Measurements from ENCODE around the gene PNMT.
A peak's percentile ranks its signal among the peaks of the same experiment; 100 is the strongest.

Gene PNMT

GRCh38 chr17:39667945-39668924 is at the start of gene PNMT:
Gene PNMT (plus strand): TSS chr17:39668453. CDS start chr17:39668476, 23 bp downstream.
- DNase-seq, result peak; percentile 64

GRCh38 chr17:39618956-39619785 is 49.1 kb upstream of the PNMT start:
- DNase-seq, result no peak

- no peak for DNase-seq
Observed at GRCh38 chr17:39619786-39620101, 48.5 kb upstream of the PNMT start.

GRCh38 chr17:39621523-39622379 is 46.5 kb upstream of the PNMT start:
- peak; percentile 92 for DNase-seq

GRCh38 chr17:39622380-39623006 is 45.8 kb upstream of the PNMT start:
- peak; percentile 57 for DNase-seq

- peak; percentile 89 for DNase-seq
Observed at GRCh38 chr17:39623356-39623950, 44.8 kb upstream of the PNMT start.

GRCh38 chr17:39624313-39624712 is 43.9 kb upstream of the PNMT start:
- DNase-seq, result no peak

GRCh38 chr17:39625198-39625785 is 43.0 kb upstream of the PNMT start:
- no peak for DNase-seq

- DNase-seq, result no peak
Observed at GRCh38 chr17:39626171-39627046, 41.8 kb upstream of the PNMT start, which contains the start of gene PPP1R1B. Gene PPP1R1B (plus strand): TSS chr17:39626952. CDS start chr17:39627393, 441 bp downstream.

GRCh38 chr17:39627047-39627711 is 41.1 kb upstream of the PNMT start:
- DNase-seq, result no peak

GRCh38 chr17:39627712-39628516 is 40.3 kb upstream of the PNMT start:
- no peak for DNase-seq

- no peak for DNase-seq
Observed at GRCh38 chr17:39628655-39629493, 39.4 kb upstream of the PNMT start.

GRCh38 chr17:39629494-39629880 is 38.8 kb upstream of the PNMT start:
- no peak for DNase-seq

GRCh38 chr17:39629898-39630297 is 38.4 kb upstream of the PNMT start:
- no peak for DNase-seq

- no peak for DNase-seq
Observed at GRCh38 chr17:39631403-39631802, 36.9 kb upstream of the PNMT start.

GRCh38 chr17:39632153-39632941 is 35.9 kb upstream of the PNMT start:
- DNase-seq, result no peak

- DNase-seq, result no peak
Observed at GRCh38 chr17:39633570-39634183, 34.6 kb upstream of the PNMT start.
